Measurements from ENCODE around the gene GREM1. TPM values are rescaled to one million over a fixed set of nuclear protein-coding genes. Genes with fewer than 3 reads are reported as not detected.

GREM1 gene
- total and polyA plus RNA-seq, 9 of the 15 experiments (the other 6 are each of a cell fraction or from before 2014, with no cell fraction given) = 0.01 to 0.20 (median 0.06) TPM; not detected in 6

DNA sequence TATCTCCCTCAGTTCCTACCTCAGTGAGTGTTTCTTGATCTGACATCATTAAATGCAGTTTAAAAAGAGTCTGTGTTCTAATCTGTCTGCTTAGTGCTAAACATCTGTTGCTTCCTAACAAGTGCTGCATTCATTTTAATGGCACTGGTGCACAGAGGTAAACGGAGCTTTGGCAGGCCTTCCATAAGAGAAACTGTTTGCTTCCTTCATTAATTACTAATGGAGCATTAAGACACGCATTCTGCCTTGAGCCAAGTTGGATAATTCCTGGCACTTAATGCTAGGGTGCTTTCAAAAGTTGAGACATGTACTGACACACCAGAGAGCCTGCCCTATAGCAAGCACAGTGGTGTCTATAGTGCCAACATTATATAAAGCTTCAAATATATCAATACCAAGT, 41.6 kb upstream of the GREM1 start:
- Histone ChIP-seq H3K36me3 (ENCODE audit: control insufficient read depth, insufficient read depth, low read length) (no peaks in the 10 kb centered on the region), H4K20me1 (replicated peaks; ENCODE audit: control insufficient read depth, insufficient read depth, low read length) (no peaks in the 10 kb centered on the region), H3K79me2 (ENCODE audit: control insufficient read depth, insufficient read depth, low read length) (no peaks in the 10 kb centered on the region), H3K9ac (ENCODE audit: insufficient read depth in 1 of 2, low read depth in 2 of 2, low read length in 2 of 2) (no peak overlapping the region), H3K27me3 (ENCODE audit: control insufficient read depth in 2 of 2, insufficient read depth in 2 of 2, low read length in 2 of 2) (peaks cover 17 to 20% of the 10 kb centered on the region in 2 experiments; a peak in 4 of 5 replicates), H3K4me2 (ENCODE audit: insufficient read depth, low read length) (no peak overlapping the region), H3K4me1 (replicated peaks in 1 of 2; ENCODE audit: control insufficient read depth in 2 of 2, insufficient read depth in 2 of 2, low read length in 2 of 2) (peaks cover 0 to 3% of the 10 kb centered on the region in 2 experiments; a peak in 1 of 5 replicates), H3K27ac (ENCODE audit: extremely low read depth, low read depth, low read length) (no peak overlapping the region), H2AFZ (ENCODE audit: low read depth, low read length) (no peak overlapping the region), H3K4me3 (no peak overlapping the region), H3K9me1 (ENCODE audit: control insufficient read depth, insufficient read depth, low read length) (no peaks in the 10 kb centered on the region), H3K9me3 (replicated peaks; ENCODE audit: control insufficient read depth, insufficient read depth, low read depth, low read length) (no peaks in the 10 kb centered on the region)
- no peak for DNase-seq (ENCODE audit: extremely low read depth in 1 of 4, low spot score in 3 of 4)
- FAIRE-seq = no peak
- CTCF ChIA-PET (ENCODE audit: low intra/inter-chr PET ratio) = no interaction called here
- POLR2A ChIA-PET = no interaction called here
- no TSS peak for BruUV-seq (replicated peaks)
- no peak for ATAC-seq
- in situ Hi-C loops (cut with MboI) = no loop called here
- WGBS (ENCODE audit: insufficient coverage, low coverage, missing lambda C conversion rate) = 3% methylated on average over 2 of the region's 2 CpGs
- TF ChIP-seq ILK (tag; IDR thresholded peaks at IDR 0.05; ENCODE audit: borderline replicate concordance, low read depth) = no peak
- TF ChIP-seq, protein P1, sequence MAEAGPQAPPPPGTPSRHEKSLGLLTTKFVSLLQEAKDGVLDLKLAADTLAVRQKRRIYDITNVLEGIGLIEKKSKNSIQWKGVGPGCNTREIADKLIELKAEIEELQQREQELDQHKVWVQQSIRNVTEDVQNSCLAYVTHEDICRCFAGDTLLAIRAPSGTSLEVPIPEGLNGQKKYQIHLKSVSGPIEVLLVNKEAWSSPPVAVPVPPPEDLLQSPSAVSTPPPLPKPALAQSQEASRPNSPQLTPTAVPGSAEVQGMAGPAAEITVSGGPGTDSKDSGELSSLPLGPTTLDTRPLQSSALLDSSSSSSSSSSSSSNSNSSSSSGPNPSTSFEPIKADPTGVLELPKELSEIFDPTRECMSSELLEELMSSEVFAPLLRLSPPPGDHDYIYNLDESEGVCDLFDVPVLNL (CRISPR knock-in tag; IDR thresholded peaks at IDR 0.05; ENCODE audit: low read depth) = no peak
- intact Hi-C loops (cut with micrococcal nuclease) = no loop called here

DNA sequence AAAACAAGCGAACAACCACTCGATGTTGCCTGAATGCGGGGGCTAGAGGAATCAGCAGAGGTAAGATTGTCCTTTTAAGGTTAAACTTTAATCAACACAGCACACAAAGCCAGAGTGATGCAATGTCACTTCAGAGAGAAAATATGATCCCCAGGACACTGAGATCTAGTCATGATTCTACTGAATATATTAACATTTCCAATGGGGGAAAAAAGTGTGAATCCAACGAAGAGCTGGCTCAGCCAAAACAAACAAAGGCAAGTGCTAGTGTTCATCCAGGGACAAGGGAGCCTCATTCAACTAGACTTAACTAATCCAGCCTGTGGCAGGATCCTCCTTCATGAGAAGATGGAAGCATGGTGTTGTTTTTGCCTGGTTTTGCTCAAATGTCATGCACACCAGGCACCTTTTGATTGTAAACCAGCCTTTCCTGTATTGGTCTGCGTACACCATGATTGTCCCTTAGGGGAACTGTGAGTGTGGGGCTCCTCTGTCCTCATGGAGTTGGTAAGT, 40.5 kb upstream of the GREM1 start:
- ATAC-seq = no peak
- Histone ChIP-seq H3K27ac (ENCODE audit: extremely low read depth, low read depth, low read length) (no peak overlapping the region), H2AFZ (ENCODE audit: low read depth, low read length) (no peak overlapping the region), H3K9me1 (ENCODE audit: control insufficient read depth, insufficient read depth, low read length) (no peaks in the 10 kb centered on the region), H3K9ac (ENCODE audit: insufficient read depth in 1 of 2, low read depth in 2 of 2, low read length in 2 of 2) (no peak overlapping the region), H4K20me1 (replicated peaks; ENCODE audit: control insufficient read depth, insufficient read depth, low read length) (no peaks in the 10 kb centered on the region), H3K4me3 (no peak overlapping the region), H3K4me1 (replicated peaks in 1 of 2; ENCODE audit: control insufficient read depth in 2 of 2, insufficient read depth in 2 of 2, low read length in 2 of 2) (no peaks in the 10 kb centered on the region), H3K4me2 (ENCODE audit: insufficient read depth, low read length) (no peak overlapping the region), H3K36me3 (ENCODE audit: control insufficient read depth, insufficient read depth, low read length) (no peaks in the 10 kb centered on the region), H3K27me3 (ENCODE audit: control insufficient read depth in 2 of 2, insufficient read depth in 2 of 2, low read length in 2 of 2) (peaks cover 8 to 14% of the 10 kb centered on the region in 2 experiments; a peak in 4 of 5 replicates), H3K9me3 (replicated peaks; ENCODE audit: control insufficient read depth, insufficient read depth, low read depth, low read length) (no peaks in the 10 kb centered on the region), H3K79me2 (ENCODE audit: control insufficient read depth, insufficient read depth, low read length) (no peaks in the 10 kb centered on the region)
- no peak for DNase-seq (ENCODE audit: extremely low read depth in 1 of 4, low spot score in 3 of 4)
- BruUV-seq (replicated peaks) = no TSS peak
- intact Hi-C loops (cut with micrococcal nuclease) (no loop called here), in situ Hi-C loops (cut with MboI) (no loop called here)
- 1% methylated on average over 5 of the region's 5 CpGs for WGBS (ENCODE audit: insufficient coverage, low coverage, missing lambda C conversion rate)
- ChIA-PET POLR2A (no interaction called here), CTCF (ENCODE audit: low intra/inter-chr PET ratio) (no interaction called here)
- FAIRE-seq = peak; percentile 55
- TF ChIP-seq, protein P2, sequence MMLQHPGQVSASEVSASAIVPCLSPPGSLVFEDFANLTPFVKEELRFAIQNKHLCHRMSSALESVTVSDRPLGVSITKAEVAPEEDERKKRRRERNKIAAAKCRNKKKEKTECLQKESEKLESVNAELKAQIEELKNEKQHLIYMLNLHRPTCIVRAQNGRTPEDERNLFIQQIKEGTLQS (IDR thresholded peaks at IDR 0.05) = peak; percentile 28
- TF ChIP-seq, protein P2 (CRISPR knock-in tag; conservative IDR thresholded peaks at IDR 0.05) = no peak
- no peak for TF ChIP-seq TAF7 (tag; IDR thresholded peaks at IDR 0.05)
- TF ChIP-seq SIN3A (IDR thresholded peaks at IDR 0.05; ENCODE audit: borderline replicate concordance in 2 of 2, control insufficient read depth in 1 of 2, low read depth in 2 of 2, low read length in 2 of 2) = no peak

Measured in K562 (cell line).